ENCODE results near the gene ABCB1. TPM values are rescaled to one million over a fixed set of nuclear protein-coding genes. Genes with fewer than 3 reads are reported as not detected.
A peak's percentile ranks its signal among the peaks of the same experiment; 100 is the strongest.

Gene ABCB1
- total RNA-seq, 1 donor from 2014 or later: 5.5 TPM

- Histone ChIP-seq H3K27me3 (no peaks in the 10 kb centered on the region), H3K4me3 (no peak overlapping the region), H3K27ac (no peak overlapping the region), H3K9me3 (no peaks in the 10 kb centered on the region), H3K36me3 (no peaks in the 10 kb centered on the region), H3K4me1 (no peaks in the 10 kb centered on the region)
- no peak for TF ChIP-seq CTCF (IDR thresholded peaks at IDR 0.05)
- DNase-seq (ENCODE audit: low spot score in 2 of 2): no peak
- intact Hi-C loops (cut with DNase I): loop anchor here (5.0 kb wide), 1 partner anchor 147 kb away; the partner anchor contains the start of gene RUNDC3B
These were observed 120.7 kb downstream of the ABCB1 start for GRCh38 chr7:87479951-87480350.

- Histone ChIP-seq H3K4me3 (peak overlapping the region; percentile 72 to 88), H3K27me3 (no peaks in the 10 kb centered on the region), H3K4me1 (no peaks in the 10 kb centered on the region), H3K36me3 (no peaks in the 10 kb centered on the region), H3K27ac (no peak overlapping the region), H3K9me3 (no peaks in the 10 kb centered on the region)
- intact Hi-C loops (cut with DNase I): loop anchor here (5.0 kb wide), 1 partner anchor 151 kb away; the partner anchor contains the start of gene RUNDC3B
- no peak for DNase-seq (ENCODE audit: low spot score in 2 of 2)
- no peak for TF ChIP-seq CTCF (IDR thresholded peaks at IDR 0.05)
These were observed 124.5 kb downstream of the ABCB1 start for GRCh38 chr7:87476179-87476557.

- no peaks in the 10 kb centered on the region for H3K27me3 ChIP-seq
- peak within 1 kb of the TSS; percentile 72 to 88 for H3K4me3 ChIP-seq
- peak in 1 of 2 donors; percentile 64 for DNase-seq (ENCODE audit: low spot score in 2 of 2)
- no peaks in the 10 kb centered on the region for H3K36me3 ChIP-seq
- no peaks in the 10 kb centered on the region for H3K9me3 ChIP-seq
- no peaks in the 10 kb centered on the region for H3K4me1 ChIP-seq
- H3K27ac ChIP-seq: peak within 1 kb of the TSS; percentile 23 to 66
- intact Hi-C loops (cut with DNase I): loop anchor here (2.0 to 5.0 kb wide), 2 partner anchors 131 to 152 kb away; partner anchors contain the start of genes CROT and RUNDC3B
- no peak for TF ChIP-seq CTCF (IDR thresholded peaks at IDR 0.05)
These were observed 125.1 kb downstream of the ABCB1 start, which contains the start of gene ABCB4 for GRCh38 chr7:87475359-87476178. ABCB4 (minus strand) TSS chr7:87475680; CDS start chr7:87475465, 215 bp downstream.

- intact Hi-C loops (cut with DNase I): loop anchor here (2.0 to 5.0 kb wide), 3 partner anchors 130 to 322 kb away; partner anchors contain the start of genes CROT, DMTF1 and RUNDC3B
- Histone ChIP-seq H3K4me3 (peak overlapping the region; percentile 72 to 88), H3K27ac (peak overlapping the region; percentile 23 to 66), H3K9me3 (no peaks in the 10 kb centered on the region), H3K4me1 (no peaks in the 10 kb centered on the region), H3K27me3 (no peaks in the 10 kb centered on the region), H3K36me3 (no peaks in the 10 kb centered on the region)
- peak in 1 of 2 donors; percentile 73 for DNase-seq (ENCODE audit: low spot score in 2 of 2)
- TF ChIP-seq CTCF (IDR thresholded peaks at IDR 0.05): no peak
These were observed 125.9 kb downstream of the ABCB1 start for GRCh38 chr7:87474533-87475358.

GRCh38 chr7:87473986-87474385, 126.7 kb downstream of the ABCB1 start:
- H3K4me3 ChIP-seq: peak overlapping the region; percentile 72 to 88
- no peaks in the 10 kb centered on the region for H3K36me3 ChIP-seq
- no peaks in the 10 kb centered on the region for H3K27me3 ChIP-seq
- H3K4me1 ChIP-seq: no peaks in the 10 kb centered on the region
- intact Hi-C loops (cut with DNase I): loop anchor here (2.0 to 5.0 kb wide), 2 partner anchors 129 to 322 kb away; partner anchors contain the start of genes CROT and DMTF1
- no peaks in the 10 kb centered on the region for H3K9me3 ChIP-seq
- DNase-seq (ENCODE audit: low spot score in 2 of 2): no peak
- peak overlapping the region in 1 of 2 donors; percentile 66 for H3K27ac ChIP-seq
- TF ChIP-seq CTCF (IDR thresholded peaks at IDR 0.05): no peak
